Epithelial cell of proximal tubule (primary cell): ENCODE results near the gene ITPK1. TPM values are rescaled to one million over a fixed set of nuclear protein-coding genes. Genes with fewer than 3 reads are reported as not detected.

ENCODE experiments used
- DNase-seq: peaks from one replicate; pipeline ENCODE4 v3.0.0-alpha.2; 2011; ENCODE audit warnings: low read depth
- H3K4me3 ChIP-seq: 2 replicates; pipeline ENCODE4 v1.5.1; 2011; ENCODE audit warnings: low read depth, mild to moderate bottlenecking, low read length
- CTCF ChIP-seq: conservative IDR thresholded peaks from 2 replicates; pipeline ENCODE4 v1.5.1; 2012; ENCODE audit warnings: low read depth, mild to moderate bottlenecking, low read length
- total RNA-seq: library from RNA; depleted of rRNA; stranded (reverse); fragments of >200 nt; gene quantifications from 2 replicates; pipeline ENCODE4 v1.2.3, GENCODE V29; 2015

Gene ITPK1
- total RNA-seq, 1 donor from 2014 or later = 22.7 TPM

GRCh38 chr14:93047661-93048060 lies 68.1 kb downstream of the ITPK1 start:
- TF ChIP-seq CTCF = no peak
- H3K4me3 ChIP-seq = no peak overlapping the region
- no peak for DNase-seq

GRCh38 chr14:93047157-93047556 lies 68.6 kb downstream of the ITPK1 start:
- TF ChIP-seq CTCF = no peak
- H3K4me3 ChIP-seq = no peak overlapping the region
- DNase-seq = no peak

GRCh38 chr14:93046705-93047050 lies 69.0 kb downstream of the ITPK1 start:
- no peak for DNase-seq
- TF ChIP-seq CTCF = no peak
- H3K4me3 ChIP-seq = no peak overlapping the region

- no peak overlapping the region for H3K4me3 ChIP-seq
- DNase-seq = no peak
- TF ChIP-seq CTCF = no peak
Observed at GRCh38 chr14:93045965-93046704, 69.6 kb downstream of the ITPK1 start.

GRCh38 chr14:93045211-93045674 lies 70.5 kb downstream of the ITPK1 start:
- no peak for TF ChIP-seq CTCF
- no peak overlapping the region for H3K4me3 ChIP-seq
- no peak for DNase-seq

GRCh38 chr14:93044556-93044955 lies 71.2 kb downstream of the ITPK1 start:
- H3K4me3 ChIP-seq = no peak overlapping the region
- TF ChIP-seq CTCF = no peak
- no peak for DNase-seq

- DNase-seq = no peak
- TF ChIP-seq CTCF = no peak
- H3K4me3 ChIP-seq = no peak overlapping the region
Observed at GRCh38 chr14:93044121-93044520, 71.6 kb downstream of the ITPK1 start.
